Fibroblast of peridontal ligament (primary cell): ENCODE data around the gene PTPN5.

ENCODE experiments used
- DNase-seq: peaks from one replicate; pipeline ENCODE4 v3.0.0-alpha.2; 2010; ENCODE audit errors: extremely low read depth

The PTPN5 gene

GRCh38 chr11:18739685-18740084, 51.9 kb downstream of the PTPN5 start:
- no peak for DNase-seq

DNA sequence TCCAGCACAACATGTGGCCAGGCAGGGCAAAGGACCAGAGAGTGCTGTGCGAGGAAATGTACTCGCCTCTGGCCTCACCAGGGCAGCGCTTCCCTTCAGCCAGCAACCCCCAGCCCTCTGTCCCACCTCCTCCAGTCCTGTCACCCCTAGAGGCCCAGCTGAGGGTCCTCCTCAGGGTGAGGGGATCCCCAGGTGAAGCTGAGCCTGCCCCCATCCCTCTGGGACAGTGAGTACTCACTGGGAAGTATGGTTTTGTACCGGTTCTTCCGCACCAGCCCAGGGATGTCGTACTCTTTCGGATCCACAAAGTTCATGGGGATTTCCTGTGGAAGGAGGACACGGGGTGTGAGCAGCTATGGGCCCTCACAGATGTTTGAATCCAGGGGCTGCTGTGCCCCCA, 54.0 kb downstream of the PTPN5 start:
- no peak for DNase-seq

DNA sequence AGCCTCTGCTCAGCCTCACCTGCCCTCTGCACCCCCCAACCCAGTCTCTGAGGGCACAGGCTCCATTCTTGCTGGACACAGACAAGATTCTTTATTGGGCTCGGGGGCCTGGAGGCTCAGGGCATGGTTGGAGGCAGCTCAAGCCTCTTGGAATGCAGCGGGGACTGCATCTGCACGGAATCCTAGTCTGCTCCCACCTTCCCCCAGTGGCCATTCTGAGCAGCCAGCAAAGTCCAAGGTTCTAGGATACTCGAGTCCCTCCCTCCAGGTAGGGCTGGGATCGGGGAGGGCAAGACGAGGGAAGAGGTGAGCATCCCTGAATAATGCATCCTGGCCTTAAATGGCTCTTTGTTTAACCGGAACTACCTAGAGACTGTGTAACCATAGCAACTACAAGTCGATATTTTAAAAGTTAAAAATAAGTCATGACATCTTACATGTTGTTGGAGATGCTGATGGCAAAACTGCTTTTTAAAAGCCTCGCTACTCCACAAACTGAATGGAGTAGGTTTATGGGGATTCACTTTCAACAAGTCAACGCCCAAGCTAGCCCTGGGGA, 54.9 kb downstream of the PTPN5 start:
- DNase-seq, result no peak

GRCh38 chr11:18733202-18733601, 58.4 kb downstream of the PTPN5 start:
- DNase-seq, result no peak

GRCh38 chr11:18731949-18732821, 59.4 kb downstream of the PTPN5 start:
- DNase-seq, result peak; percentile 49

DNA sequence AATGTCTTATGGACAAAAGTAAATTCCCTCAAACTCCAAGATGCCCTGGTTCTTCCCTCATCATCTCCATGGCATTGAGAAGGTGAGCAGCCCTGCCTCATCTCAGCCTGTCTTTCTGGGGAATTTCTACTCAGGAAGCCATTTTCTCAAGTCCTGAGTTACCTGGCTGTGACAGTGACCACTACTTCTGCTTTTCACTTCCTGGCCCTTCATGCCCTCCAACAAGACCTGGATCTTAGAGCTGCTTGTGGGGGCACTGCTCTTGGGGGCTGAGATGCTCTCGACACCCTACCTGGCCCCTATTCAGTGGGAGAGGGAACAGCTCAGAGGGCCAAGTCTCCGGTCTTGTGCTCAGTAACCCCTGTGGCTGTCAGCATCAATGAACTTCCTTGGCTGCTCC, 60.2 kb downstream of the PTPN5 start:
- DNase-seq, result no peak

- no peak for DNase-seq
Observed at GRCh38 chr11:18730020-18730419, 61.6 kb downstream of the PTPN5 start.

GRCh38 chr11:18729426-18729825, 62.2 kb downstream of the PTPN5 start:
- DNase-seq, result no peak

DNA sequence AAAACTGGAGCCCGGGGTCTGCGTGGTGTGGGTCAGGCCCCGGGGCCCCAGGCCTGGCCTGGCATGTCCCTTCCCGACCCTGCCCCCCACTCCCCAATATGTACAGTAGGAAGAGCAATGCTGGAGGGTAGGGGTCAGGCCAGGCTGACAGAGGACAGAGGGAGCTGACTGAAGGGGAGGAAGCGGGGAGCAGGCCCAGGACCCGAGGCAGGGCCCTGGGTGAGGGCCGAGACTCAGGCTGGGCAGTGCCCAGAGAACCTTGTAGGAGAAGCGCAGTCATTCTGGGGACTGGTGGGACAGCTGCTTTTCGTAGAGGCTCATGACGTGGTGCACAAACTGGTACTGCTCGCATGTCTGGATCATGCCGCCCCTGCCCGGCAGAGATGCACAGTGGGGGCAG, 62.9 kb downstream of the PTPN5 start:
- DNase-seq, result no peak

DNA sequence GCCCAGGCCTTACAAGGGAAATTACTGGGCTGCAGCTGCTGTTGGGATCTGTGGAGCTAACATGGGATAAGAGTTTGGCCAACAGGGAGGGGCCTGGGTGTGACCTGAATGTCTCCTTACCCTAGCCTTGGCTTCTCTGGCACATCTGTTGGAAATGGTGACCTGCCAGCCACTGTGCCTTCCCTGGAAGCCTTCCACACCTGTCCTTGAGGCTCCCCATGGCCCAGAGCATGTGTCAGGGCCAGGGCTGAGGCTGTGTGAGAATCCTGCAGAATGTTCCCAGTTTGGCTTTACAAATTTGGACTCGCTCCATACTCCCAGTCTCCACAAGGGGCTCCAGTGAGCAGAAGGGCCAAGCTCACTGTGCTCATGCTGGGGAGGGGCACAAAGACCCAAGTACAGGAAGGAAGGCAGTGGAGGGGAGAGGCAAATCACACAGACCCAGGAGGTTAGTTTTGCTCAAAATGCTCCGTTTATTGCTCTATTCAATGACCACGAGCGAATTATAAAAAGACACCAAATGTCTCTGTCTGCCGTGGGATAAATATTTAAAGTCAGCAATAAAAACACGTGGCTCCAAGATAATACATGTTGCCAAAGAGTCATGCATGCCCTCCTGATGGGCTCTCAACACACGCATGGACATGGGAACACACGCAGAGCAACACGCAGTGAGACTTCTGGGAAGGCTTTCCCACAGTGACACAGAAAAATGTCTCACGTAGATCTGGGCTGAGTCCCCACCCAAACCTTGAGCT, 63.9 kb downstream of the PTPN5 start:
- DNase-seq, result peak; percentile 16

- no peak for DNase-seq
Observed at GRCh38 chr11:18726040-18726439, 65.6 kb downstream of the PTPN5 start, which contains the start of gene IGSF22. Gene IGSF22, minus strand, starts transcription at chr11:18726188. Its CDS starts 1,952 bp downstream, at chr11:18724236.

DNA sequence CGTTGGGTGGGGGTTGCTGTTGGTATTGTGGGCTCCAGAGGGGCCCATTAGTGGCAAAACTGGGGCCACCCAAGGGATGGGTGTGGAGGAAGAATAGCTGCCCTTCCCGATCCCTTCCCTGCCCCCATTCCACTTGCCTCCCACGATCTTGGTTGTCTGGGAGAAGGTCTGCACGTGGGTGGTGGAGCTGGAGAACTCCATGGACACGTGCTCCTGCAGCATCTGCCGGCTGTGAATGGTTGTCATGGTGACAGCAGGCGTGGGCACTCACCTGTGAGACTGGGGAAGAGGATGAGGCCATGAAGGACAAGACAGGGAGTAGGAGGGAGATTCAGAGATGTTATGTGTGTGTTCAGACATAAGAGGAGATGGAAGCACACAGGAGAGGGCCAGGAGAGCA, 67.6 kb downstream of the PTPN5 start:
- no peak for DNase-seq

GRCh38 chr11:18722293-18722637, 69.3 kb downstream of the PTPN5 start:
- no peak for DNase-seq

DNA sequence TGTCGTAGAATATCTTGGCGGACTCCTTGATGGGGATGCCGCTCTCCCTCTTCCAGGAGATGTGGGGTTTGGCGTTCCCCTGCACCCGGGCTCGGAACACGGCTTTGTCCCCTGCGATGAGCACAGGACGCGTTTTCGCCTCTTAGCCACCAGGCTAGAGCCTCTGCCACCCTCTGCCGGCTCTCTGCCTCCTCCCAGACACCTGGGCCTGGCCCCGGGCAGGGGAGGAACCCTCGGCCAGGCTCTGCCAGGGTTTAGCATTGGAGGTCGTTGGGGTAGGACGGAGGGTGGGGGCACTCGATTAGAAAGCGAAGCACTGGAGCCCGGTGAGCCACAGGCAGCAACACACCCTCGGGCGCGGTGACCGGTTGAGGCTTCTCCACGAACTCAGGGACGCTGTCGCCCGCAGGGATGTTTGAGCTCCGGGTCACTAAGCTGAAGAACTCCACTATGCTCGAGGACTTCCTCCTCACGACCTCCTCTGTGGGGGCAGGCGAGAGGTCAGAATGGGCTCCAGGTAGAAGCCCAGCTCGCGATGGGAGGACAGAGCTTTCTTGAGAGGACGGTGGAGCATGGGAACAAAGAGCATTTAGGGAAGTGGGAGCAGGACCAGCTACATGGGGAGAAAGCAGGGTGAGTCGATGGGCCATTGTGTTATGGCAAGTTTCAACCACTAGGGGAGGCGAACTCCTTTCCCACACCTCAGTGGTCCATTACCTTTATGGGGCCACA, 69.9 kb downstream of the PTPN5 start:
- peak; percentile 19 for DNase-seq

- DNase-seq, result peak; percentile 44
Observed at GRCh38 chr11:18720808-18721560, 70.6 kb downstream of the PTPN5 start.

DNA sequence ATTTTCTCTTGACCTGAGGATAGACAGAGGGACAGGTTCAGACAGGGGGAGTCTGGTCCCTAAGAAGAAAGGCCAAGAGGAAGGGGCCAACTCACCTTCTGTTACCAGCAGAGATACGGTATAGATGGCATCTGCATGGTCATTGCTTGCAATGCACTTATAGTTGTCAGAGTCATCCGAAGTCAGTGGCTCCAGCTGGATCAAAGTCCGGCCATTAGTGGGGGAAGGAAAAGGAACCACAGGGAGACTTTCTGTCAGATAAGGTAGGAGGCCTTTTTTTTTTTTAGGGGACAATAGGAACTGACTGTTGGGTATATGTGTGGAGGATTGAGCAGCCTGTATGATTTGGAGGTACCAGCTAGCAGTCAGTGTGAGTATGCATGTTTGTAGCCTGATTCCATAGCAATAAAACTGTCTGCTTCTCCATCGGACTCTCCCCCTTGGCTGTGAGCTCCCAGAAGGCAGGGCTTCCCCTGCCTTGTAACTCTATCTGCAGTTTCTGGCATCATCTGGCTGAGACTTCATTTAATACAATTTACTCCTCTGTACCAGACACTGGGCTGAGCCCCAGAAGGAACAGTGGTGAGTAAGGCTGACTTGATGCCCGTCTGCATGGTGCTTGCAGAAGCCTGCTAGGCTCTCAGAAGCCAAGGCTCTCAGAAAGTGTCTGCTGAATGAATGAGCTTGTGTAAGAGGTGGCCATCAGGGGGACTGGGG, 71.3 kb downstream of the PTPN5 start:
- DNase-seq, result peak; percentile 69

GRCh38 chr11:18715476-18715875, 76.1 kb downstream of the PTPN5 start:
- no peak for DNase-seq

GRCh38 chr11:18714443-18714780, 77.2 kb downstream of the PTPN5 start:
- no peak for DNase-seq

DNA sequence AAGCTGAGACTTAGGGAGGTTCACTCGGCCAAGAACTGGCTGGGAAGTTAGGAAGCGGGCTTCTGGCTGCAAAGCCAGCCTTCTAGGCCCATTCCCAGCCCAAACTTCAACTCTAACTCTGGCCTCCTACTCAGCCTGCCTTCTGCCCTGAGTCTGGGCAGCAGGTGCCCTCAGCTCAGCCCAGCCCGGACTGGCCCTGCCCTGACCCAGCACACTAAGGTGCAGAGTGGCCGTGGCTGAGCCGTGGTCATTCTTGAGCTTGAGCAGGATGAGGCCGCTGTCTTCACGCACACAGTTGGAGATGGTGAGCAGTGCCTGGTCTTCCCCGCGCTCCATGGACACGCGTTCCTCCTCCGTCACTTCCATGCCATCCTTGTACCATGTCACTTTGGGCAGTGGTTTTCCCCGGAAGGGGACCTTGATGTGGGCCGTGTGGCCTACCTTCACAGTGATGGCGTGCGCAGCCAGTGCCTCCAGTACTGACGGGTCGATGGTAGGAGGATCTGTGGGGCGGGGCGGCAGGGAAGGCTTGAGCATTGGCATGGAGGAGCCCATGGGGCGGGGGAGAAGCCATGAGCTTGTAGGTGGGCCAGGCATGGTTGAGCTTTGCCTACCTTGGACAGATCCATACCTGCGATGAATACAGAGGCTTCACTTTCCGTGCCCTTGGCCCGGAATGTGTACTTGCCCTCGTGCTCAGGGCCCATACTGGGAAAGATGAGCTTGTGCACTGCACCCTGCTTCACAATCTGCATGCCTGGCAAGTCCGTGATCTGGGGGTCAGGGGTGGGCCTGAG, 77.8 kb downstream of the PTPN5 start:
- no peak for DNase-seq

GRCh38 chr11:18710545-18710944, 81.1 kb downstream of the PTPN5 start:
- DNase-seq, result no peak
